Measurements from ENCODE around the gene AURKB. TPM values are rescaled to one million over a fixed set of nuclear protein-coding genes. Genes with fewer than 3 reads are reported as not detected.

The AURKB gene
- total and polyA plus RNA-seq, 2 of the 13 experiments (the other 11 are each of a cell fraction or from before 2014, with no cell fraction given): 29.5 to 75.3 TPM

DNA sequence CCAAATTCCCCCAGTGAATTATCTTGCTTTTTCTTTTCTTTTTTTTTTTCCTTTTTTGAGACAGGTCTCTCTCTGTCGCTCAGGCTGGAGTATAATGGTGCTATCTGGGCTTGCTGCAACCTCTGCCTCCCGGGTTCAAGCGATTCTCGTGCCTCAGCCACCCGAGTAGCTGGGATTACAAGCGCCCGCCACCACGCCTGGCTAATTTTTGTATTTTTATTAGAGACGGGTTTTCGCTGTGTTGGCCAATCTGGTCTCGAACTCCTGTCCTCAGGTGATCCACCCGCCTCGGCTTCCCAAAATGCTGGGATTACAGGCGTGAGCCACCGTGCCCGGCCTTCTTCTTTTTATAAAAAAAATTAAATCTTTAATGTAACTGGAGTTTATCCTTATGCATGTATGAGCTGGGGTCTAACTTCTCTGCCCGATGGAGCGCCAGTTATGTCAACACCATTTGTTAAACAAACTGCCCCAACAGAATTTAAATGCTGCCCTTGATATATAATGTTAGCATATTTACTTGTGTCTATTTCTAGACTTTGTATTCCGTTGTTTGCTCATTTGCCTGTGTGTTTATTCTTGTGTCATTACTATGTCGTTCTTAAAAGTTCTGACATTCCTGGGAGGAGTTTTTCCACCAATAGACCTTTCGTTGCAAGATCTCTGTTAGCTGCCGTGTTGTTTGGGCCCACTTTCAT lies 535 bp upstream of the AURKB start (continued):
- TF ChIP-seq PATZ1 (CRISPR knock-in tag; IDR thresholded peaks at IDR 0.05): no peak; the same call in 1 of the 2 replicates
- no peak for TF ChIP-seq NBN (conservative IDR thresholded peaks at IDR 0.05)
- TF ChIP-seq ZNF232 (CRISPR knock-in tag; IDR thresholded peaks at IDR 0.05; ENCODE audit: borderline replicate concordance): no peak
- no peak for TF ChIP-seq ZNF329 (CRISPR knock-in tag; IDR thresholded peaks at IDR 0.05; ENCODE audit: low read depth)
- peak; percentile 79; the same call in 1 of the 2 replicates for TF ChIP-seq ZFP82 (CRISPR knock-in tag; IDR thresholded peaks at IDR 0.05; ENCODE audit: borderline replicate concordance)
- TF ChIP-seq, protein P1, sequence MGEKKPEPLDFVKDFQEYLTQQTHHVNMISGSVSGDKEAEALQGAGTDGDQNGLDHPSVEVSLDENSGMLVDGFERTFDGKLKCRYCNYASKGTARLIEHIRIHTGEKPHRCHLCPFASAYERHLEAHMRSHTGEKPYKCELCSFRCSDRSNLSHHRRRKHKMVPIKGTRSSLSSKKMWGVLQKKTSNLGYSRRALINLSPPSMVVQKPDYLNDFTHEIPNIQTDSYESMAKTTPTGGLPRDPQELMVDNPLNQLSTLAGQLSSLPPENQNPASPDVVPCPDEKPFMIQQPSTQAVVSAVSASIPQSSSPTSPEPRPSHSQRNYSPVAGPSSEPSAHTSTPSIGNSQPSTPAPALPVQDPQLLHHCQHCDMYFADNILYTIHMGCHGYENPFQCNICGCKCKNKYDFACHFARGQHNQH (CRISPR knock-in tag; IDR thresholded peaks at IDR 0.05): no peak
- no peak for TF ChIP-seq ZNF75D (CRISPR knock-in tag; IDR thresholded peaks at IDR 0.05; ENCODE audit: borderline replicate concordance)
- TF ChIP-seq, protein P2, sequence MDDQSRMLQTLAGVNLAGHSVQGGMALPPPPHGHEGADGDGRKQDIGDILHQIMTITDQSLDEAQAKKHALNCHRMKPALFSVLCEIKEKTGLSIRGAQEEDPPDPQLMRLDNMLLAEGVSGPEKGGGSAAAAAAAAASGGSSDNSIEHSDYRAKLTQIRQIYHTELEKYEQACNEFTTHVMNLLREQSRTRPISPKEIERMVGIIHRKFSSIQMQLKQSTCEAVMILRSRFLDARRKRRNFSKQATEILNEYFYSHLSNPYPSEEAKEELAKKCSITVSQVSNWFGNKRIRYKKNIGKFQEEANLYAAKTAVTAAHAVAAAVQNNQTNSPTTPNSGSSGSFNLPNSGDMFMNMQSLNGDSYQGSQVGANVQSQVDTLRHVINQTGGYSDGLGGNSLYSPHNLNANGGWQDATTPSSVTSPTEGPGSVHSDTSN (CRISPR knock-in tag; IDR thresholded peaks at IDR 0.05; ENCODE audit: borderline replicate concordance): no peak
- TF ChIP-seq GTF3A (CRISPR knock-in tag; conservative IDR thresholded peaks at IDR 0.05): no peak
- TF ChIP-seq MAFG (CRISPR knock-in tag; IDR thresholded peaks at IDR 0.05): no peak
- TF ChIP-seq ZFP36L2 (CRISPR knock-in tag; IDR thresholded peaks at IDR 0.05): no peak
- TF ChIP-seq FOXP4 (CRISPR knock-in tag; IDR thresholded peaks at IDR 0.05): peak; percentile 81
- TF ChIP-seq RNF219 (CRISPR knock-in tag; IDR thresholded peaks at IDR 0.05): no peak
- TF ChIP-seq PRPF4 (IDR thresholded peaks at IDR 0.05; ENCODE audit: low read depth, low read length, poor library complexity, severe bottlenecking): no peak
- no peak for TF ChIP-seq SRF (IDR thresholded peaks at IDR 0.05; ENCODE audit: low read depth, low read length)
- no peak for TF ChIP-seq CENPX (CRISPR knock-in tag; IDR thresholded peaks at IDR 0.05)
- TF ChIP-seq, protein P3, sequence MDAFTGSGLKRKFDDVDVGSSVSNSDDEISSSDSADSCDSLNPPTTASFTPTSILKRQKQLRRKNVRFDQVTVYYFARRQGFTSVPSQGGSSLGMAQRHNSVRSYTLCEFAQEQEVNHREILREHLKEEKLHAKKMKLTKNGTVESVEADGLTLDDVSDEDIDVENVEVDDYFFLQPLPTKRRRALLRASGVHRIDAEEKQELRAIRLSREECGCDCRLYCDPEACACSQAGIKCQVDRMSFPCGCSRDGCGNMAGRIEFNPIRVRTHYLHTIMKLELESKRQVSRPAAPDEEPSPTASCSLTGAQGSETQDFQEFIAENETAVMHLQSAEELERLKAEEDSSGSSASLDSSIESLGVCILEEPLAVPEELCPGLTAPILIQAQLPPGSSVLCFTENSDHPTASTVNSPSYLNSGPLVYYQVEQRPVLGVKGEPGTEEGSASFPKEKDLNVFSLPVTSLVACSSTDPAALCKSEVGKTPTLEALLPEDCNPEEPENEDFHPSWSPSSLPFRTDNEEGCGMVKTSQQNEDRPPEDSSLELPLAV (CRISPR knock-in tag; conservative IDR thresholded peaks at IDR 0.05; ENCODE audit: low read depth): no peak

All from HepG2 (cell line).